Measurements from ENCODE around the gene PGAM5. TPM values are rescaled to one million over a fixed set of nuclear protein-coding genes. Genes with fewer than 3 reads are reported as not detected.

PGAM5 gene
- total and polyA plus RNA-seq, 2 of the 13 experiments (the other 11 are each of a cell fraction or from before 2014, with no cell fraction given), result 18.0 to 77.9 TPM

DNA sequence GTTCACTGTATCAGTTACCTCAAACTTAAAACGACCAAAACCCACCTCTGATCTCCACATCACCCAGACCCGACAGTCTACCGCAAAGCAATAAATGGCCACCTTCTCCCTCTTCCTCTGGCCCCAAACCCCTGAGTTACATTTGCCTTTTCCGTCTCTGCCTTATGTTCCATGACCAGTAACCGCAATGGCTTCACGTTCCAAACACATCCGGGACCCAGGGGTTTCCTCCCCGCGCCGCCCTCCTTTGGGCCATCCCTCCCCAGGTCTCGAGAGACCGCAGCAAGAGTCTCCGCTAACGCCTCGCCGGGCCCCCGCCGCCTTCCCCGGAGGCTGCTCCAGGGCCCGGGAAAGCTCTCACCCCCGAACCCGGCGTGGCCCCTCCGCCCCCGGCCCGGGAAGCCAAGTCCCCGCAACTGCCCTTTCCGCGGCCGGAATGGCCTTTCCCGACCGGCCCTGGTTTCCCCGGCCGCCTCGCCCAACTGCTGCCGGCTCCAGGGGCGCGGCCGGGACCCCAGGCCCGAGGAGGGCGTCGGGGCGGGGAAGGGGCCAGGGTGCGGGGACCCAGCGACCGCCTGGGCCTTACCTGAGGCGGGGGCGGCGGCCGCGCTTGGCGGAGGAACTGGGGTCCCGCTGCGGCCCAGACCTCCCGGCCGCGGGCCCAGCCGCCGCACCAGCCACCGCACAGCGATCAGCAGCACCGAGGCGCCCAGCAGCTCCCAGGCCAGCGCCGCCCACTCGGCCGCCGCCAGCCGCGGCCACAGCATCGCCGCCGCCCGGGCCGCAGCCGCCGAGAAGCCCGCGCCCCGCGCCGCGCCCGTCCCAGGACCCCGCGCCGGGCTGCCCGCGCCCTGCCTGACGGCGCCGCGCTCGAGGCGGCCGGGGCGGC, 50.6 kb downstream of the PGAM5 start, which contains the start of gene ANKLE2:
Gene ANKLE2, minus strand, starts transcription at position 801 of the 889 bp plus-strand sequence. Its CDS starts 34 bp downstream, at position 767.
- DNase-seq (ENCODE audit: low spot score) (peak; percentile 23), ATAC-seq (peak; percentile 33), FAIRE-seq (no peak)
- Histone ChIP-seq H4K20me1 (ENCODE audit: insufficient read depth, low read length) (peaks cover 21% of the 10 kb centered on the region), H3K4me2 (ENCODE audit: low read depth, low read length) (peak within 1 kb of the TSS; percentile 99), H3K27ac (ENCODE audit: extremely low read length, insufficient read depth, low read length) (peak within 1 kb of the TSS; percentile 96), H3K9ac (ENCODE audit: insufficient read depth, low read depth, low read length) (peak within 1 kb of the TSS; percentile 89), H3K79me2 (ENCODE audit: insufficient read depth, low read length) (peaks cover 39% of the 10 kb centered on the region), H3K9me3 (ENCODE audit: low read length) (no peaks in the 10 kb centered on the region), H3K36me3 (replicated peaks in 1 of 2; ENCODE audit: control insufficient read depth in 1 of 2, insufficient read depth in 2 of 2, low read length in 2 of 2) (peaks cover 0 to 4% of the 10 kb centered on the region in 2 experiments; a peak in 1 of 5 replicates), H3K4me3 (replicated peaks in 1 of 3; ENCODE audit: insufficient read depth in 1 of 3, low read depth in 2 of 3, low read length in 3 of 3) (peak within 1 kb of the TSS; percentile 80 to 98 (median 82)), H3K27me3 (ENCODE audit: control insufficient read depth in 1 of 2, insufficient read depth in 2 of 2, low read length in 2 of 2) (no peaks in the 10 kb centered on the region; a peak in 1 of 5 replicates), H3K4me1 (ENCODE audit: insufficient read depth, low read length) (peaks cover 35% of the 10 kb centered on the region), H2AFZ (ENCODE audit: low read length) (no peak within 1 kb of the TSS)
- ChIA-PET POLR2A (no interaction called here), CTCF (ENCODE audit: low intra/inter-chr PET ratio, low total read pairs) (no interaction called here)
- no TSS peak for BruUV-seq (replicated peaks)
- intact Hi-C loops (cut with micrococcal nuclease; ENCODE audit: unreplicated experiment) (no loop called here), in situ Hi-C loops (cut with HindIII; ENCODE audit: extremely low pct_ligation_motif_present, low pct_unique_long_range_greater_than_20kb) (no loop called here)
- 1% methylated on average over 18 of the region's 97 CpGs for WGBS (ENCODE audit: low lambda C conversion rate)
- TF ChIP-seq ZFX (CRISPR knock-in tag; IDR thresholded peaks at IDR 0.05; ENCODE audit: low read depth), result peak; percentile 48
- peak; percentile 80; the same call in 1 of the 2 replicates for TF ChIP-seq HES4 (CRISPR knock-in tag; IDR thresholded peaks at IDR 0.05; ENCODE audit: borderline replicate concordance)
- TF ChIP-seq, protein P1, sequence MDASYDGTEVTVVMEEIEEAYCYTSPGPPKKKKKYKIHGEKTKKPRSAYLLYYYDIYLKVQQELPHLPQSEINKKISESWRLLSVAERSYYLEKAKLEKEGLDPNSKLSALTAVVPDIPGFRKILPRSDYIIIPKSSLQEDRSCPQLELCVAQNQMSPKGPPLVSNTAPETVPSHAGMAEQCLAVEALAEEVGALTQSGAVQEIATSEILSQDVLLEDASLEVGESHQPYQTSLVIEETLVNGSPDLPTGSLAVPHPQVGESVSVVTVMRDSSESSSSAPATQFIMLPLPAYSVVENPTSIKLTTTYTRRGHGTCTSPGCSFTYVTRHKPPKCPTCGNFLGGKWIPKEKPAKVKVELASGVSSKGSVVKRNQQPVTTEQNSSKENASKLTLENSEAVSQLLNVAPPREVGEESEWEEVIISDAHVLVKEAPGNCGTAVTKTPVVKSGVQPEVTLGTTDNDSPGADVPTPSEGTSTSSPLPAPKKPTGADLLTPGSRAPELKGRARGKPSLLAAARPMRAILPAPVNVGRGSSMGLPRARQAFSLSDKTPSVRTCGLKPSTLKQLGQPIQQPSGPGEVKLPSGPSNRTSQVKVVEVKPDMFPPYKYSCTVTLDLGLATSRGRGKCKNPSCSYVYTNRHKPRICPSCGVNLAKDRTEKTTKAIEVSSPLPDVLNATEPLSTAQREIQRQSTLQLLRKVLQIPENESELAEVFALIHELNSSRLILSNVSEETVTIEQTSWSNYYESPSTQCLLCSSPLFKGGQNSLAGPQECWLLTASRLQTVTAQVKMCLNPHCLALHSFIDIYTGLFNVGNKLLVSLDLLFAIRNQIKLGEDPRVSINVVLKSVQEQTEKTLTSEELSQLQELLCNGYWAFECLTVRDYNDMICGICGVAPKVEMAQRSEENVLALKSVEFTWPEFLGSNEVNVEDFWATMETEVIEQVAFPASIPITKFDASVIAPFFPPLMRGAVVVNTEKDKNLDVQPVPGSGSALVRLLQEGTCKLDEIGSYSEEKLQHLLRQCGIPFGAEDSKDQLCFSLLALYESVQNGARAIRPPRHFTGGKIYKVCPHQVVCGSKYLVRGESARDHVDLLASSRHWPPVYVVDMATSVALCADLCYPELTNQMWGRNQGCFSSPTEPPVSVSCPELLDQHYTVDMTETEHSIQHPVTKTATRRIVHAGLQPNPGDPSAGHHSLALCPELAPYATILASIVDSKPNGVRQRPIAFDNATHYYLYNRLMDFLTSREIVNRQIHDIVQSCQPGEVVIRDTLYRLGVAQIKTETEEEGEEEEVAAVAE (CRISPR knock-in tag; IDR thresholded peaks at IDR 0.05; ENCODE audit: borderline replicate concordance), result 0 out of 2 replicates have a peak, but pooled peaks have one; percentile 11
- no peak for TF ChIP-seq ZNF263 (CRISPR knock-in tag; IDR thresholded peaks at IDR 0.05)
- TF ChIP-seq, protein P2, sequence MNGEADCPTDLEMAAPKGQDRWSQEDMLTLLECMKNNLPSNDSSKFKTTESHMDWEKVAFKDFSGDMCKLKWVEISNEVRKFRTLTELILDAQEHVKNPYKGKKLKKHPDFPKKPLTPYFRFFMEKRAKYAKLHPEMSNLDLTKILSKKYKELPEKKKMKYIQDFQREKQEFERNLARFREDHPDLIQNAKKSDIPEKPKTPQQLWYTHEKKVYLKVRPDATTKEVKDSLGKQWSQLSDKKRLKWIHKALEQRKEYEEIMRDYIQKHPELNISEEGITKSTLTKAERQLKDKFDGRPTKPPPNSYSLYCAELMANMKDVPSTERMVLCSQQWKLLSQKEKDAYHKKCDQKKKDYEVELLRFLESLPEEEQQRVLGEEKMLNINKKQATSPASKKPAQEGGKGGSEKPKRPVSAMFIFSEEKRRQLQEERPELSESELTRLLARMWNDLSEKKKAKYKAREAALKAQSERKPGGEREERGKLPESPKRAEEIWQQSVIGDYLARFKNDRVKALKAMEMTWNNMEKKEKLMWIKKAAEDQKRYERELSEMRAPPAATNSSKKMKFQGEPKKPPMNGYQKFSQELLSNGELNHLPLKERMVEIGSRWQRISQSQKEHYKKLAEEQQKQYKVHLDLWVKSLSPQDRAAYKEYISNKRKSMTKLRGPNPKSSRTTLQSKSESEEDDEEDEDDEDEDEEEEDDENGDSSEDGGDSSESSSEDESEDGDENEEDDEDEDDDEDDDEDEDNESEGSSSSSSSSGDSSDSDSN (CRISPR knock-in tag; IDR thresholded peaks at IDR 0.05), result peak; percentile 64; the same call in 1 of the 2 replicates
- TF ChIP-seq, protein P3, sequence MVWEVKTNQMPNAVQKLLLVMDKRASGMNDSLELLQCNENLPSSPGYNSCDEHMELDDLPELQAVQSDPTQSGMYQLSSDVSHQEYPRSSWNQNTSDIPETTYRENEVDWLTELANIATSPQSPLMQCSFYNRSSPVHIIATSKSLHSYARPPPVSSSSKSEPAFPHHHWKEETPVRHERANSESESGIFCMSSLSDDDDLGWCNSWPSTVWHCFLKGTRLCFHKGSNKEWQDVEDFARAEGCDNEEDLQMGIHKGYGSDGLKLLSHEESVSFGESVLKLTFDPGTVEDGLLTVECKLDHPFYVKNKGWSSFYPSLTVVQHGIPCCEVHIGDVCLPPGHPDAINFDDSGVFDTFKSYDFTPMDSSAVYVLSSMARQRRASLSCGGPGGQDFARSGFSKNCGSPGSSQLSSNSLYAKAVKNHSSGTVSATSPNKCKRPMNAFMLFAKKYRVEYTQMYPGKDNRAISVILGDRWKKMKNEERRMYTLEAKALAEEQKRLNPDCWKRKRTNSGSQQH (CRISPR knock-in tag; IDR thresholded peaks at IDR 0.05; ENCODE audit: low read depth), result 0 out of 2 replicates have a peak, but pooled peaks have one; percentile 29
- TF ChIP-seq PHF8 (CRISPR knock-in tag; IDR thresholded peaks at IDR 0.05), result peak; percentile 40; the same call in 1 of the 2 replicates
- TF ChIP-seq HNRNPK (IDR thresholded peaks at IDR 0.05; ENCODE audit: low read depth, low read length, poor library complexity, severe bottlenecking), result peak; percentile 23
- peak; percentile 74 for TF ChIP-seq RBFOX2 (IDR thresholded peaks at IDR 0.05; ENCODE audit: low read depth, low read length)
- TF ChIP-seq, protein P4, sequence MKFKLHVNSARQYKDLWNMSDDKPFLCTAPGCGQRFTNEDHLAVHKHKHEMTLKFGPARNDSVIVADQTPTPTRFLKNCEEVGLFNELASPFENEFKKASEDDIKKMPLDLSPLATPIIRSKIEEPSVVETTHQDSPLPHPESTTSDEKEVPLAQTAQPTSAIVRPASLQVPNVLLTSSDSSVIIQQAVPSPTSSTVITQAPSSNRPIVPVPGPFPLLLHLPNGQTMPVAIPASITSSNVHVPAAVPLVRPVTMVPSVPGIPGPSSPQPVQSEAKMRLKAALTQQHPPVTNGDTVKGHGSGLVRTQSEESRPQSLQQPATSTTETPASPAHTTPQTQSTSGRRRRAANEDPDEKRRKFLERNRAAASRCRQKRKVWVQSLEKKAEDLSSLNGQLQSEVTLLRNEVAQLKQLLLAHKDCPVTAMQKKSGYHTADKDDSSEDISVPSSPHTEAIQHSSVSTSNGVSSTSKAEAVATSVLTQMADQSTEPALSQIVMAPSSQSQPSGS (CRISPR knock-in tag; IDR thresholded peaks at IDR 0.05), result no peak
- TF ChIP-seq ZSCAN20 (CRISPR knock-in tag; IDR thresholded peaks at IDR 0.05; ENCODE audit: borderline replicate concordance), result peak; percentile 47; the same call in 1 of the 2 replicates
- 0 out of 2 replicates have a peak, but pooled peaks have one; percentile 31 for TF ChIP-seq BRCA1 (CRISPR knock-in tag; IDR thresholded peaks at IDR 0.05)
